Measurements from ENCODE around the gene AURKAIP1. TPM values are rescaled to one million over a fixed set of nuclear protein-coding genes. Genes with fewer than 3 reads are reported as not detected.

The AURKAIP1 gene
- total and polyA plus RNA-seq, 9 of the 15 experiments (the other 6 are each of a cell fraction or from before 2014, with no cell fraction given) = 7.8 to 478 (median 92.0) TPM

GRCh38 chr1:1399187-1399871, 24.3 kb upstream of the AURKAIP1 start, which contains the start of gene CCNL2 (continued):
- TF ChIP-seq SIN3A (IDR thresholded peaks at IDR 0.05; ENCODE audit: borderline replicate concordance in 2 of 2, control insufficient read depth in 1 of 2, low read depth in 2 of 2, low read length in 2 of 2) = peak; percentile 93 to 98
- no peak for TF ChIP-seq ZNF280A (IDR thresholded peaks at IDR 0.05; ENCODE audit: low read depth, partially characterized antibody)
- TF ChIP-seq HNRNPUL1 (IDR thresholded peaks at IDR 0.05; ENCODE audit: low read length) = no peak
- peak; percentile 24; the same call in 1 of the 2 replicates for TF ChIP-seq JUND (IDR thresholded peaks at IDR 0.05; ENCODE audit: borderline replicate concordance, low read depth, low read length)
- TF ChIP-seq JUND (tag; IDR thresholded peaks at IDR 0.05; ENCODE audit: borderline replicate concordance, low read depth, low read length) = no peak; the same call in 2 of the 3 replicates
- peak; percentile 95; the same call in 1 of the 2 replicates for TF ChIP-seq MTA3 (IDR thresholded peaks at IDR 0.05; ENCODE audit: borderline replicate concordance)
- TF ChIP-seq THAP7 (CRISPR knock-in tag; IDR thresholded peaks at IDR 0.05) = no peak
- TF ChIP-seq ZNF431 (CRISPR knock-in tag; IDR thresholded peaks at IDR 0.05) = peak; percentile 40
- no peak for TF ChIP-seq ZNF3 (CRISPR knock-in tag; IDR thresholded peaks at IDR 0.05)
- TF ChIP-seq, protein P1, sequence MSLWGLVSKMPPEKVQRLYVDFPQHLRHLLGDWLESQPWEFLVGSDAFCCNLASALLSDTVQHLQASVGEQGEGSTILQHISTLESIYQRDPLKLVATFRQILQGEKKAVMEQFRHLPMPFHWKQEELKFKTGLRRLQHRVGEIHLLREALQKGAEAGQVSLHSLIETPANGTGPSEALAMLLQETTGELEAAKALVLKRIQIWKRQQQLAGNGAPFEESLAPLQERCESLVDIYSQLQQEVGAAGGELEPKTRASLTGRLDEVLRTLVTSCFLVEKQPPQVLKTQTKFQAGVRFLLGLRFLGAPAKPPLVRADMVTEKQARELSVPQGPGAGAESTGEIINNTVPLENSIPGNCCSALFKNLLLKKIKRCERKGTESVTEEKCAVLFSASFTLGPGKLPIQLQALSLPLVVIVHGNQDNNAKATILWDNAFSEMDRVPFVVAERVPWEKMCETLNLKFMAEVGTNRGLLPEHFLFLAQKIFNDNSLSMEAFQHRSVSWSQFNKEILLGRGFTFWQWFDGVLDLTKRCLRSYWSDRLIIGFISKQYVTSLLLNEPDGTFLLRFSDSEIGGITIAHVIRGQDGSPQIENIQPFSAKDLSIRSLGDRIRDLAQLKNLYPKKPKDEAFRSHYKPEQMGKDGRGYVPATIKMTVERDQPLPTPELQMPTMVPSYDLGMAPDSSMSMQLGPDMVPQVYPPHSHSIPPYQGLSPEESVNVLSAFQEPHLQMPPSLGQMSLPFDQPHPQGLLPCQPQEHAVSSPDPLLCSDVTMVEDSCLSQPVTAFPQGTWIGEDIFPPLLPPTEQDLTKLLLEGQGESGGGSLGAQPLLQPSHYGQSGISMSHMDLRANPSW (CRISPR knock-in tag; IDR thresholded peaks at IDR 0.05) = peak; percentile 71; the same call in 1 of the 2 replicates
- TF ChIP-seq KLF10 (CRISPR knock-in tag; IDR thresholded peaks at IDR 0.05) = no peak
- TF ChIP-seq ZNF644 (tag; IDR thresholded peaks at IDR 0.05; ENCODE audit: low read depth) = no peak
- TF ChIP-seq POLR3G (IDR thresholded peaks at IDR 0.05; ENCODE audit: extremely low read depth, insufficient read length, insufficient replicate concordance) = no peak
- TF ChIP-seq ZNF655 (CRISPR knock-in tag; IDR thresholded peaks at IDR 0.05) = no peak
- peak in 1 of 2 experiments; percentile 95; a peak in 3 of 4 replicates for TF ChIP-seq NONO (IDR thresholded peaks at IDR 0.05; ENCODE audit: low read depth in 2 of 2, low read length in 1 of 2)
- TF ChIP-seq FUS (optimal IDR thresholded peaks at IDR 0.05; ENCODE audit: low read depth, low read length) = peak; percentile 98
- no peak for TF ChIP-seq TFAM (CRISPR knock-in tag; conservative IDR thresholded peaks at IDR 0.05)
- no peak for TF ChIP-seq STAT5B (CRISPR knock-in tag; IDR thresholded peaks at IDR 0.05)
- no peak for TF ChIP-seq GATAD2A (IDR thresholded peaks at IDR 0.05)
- TF ChIP-seq XRCC3 (IDR thresholded peaks at IDR 0.05) = no peak
- no peak for TF ChIP-seq MEF2A (IDR thresholded peaks at IDR 0.05; ENCODE audit: control insufficient read depth, low read depth, low read length)
- peak; percentile 96 for TF ChIP-seq ASH1L (IDR thresholded peaks at IDR 0.05; ENCODE audit: borderline replicate concordance, low read depth, partially characterized antibody)

Data from K562 (cell line).